Activated naive CD4-positive, alpha-beta T cell treated with anti-CD3 and anti-CD28 coated beads for 36 hours (primary cell): ENCODE data around the gene SOX6. TPM values are rescaled to one million over a fixed set of nuclear protein-coding genes. Genes with fewer than 3 reads are reported as not detected.

ENCODE experiments used
- CTCF ChIA-PET: fragments of 350-600 bp; sonication (Branson Sonifier 250); formaldehyde crosslinking; loops from one replicate; lab custom pipeline; 2021; ENCODE audit warnings: antibody characterized with exemption; lab: Charles Lee
- DNase-seq: peaks from one replicate; pipeline ENCODE4 v3.0.0-alpha.2; 2020
- H3K27ac Mint-ChIP-seq: one replicate; pipeline ENCODE4 v1.8.0; 2021; ENCODE audit warnings: mild to moderate bottlenecking, mixed read lengths
- H3K27me3 Mint-ChIP-seq: one replicate; pipeline ENCODE4 v1.8.0; 2021; ENCODE audit warnings: low read depth, mixed read lengths
- H3K36me3 Mint-ChIP-seq: one replicate; pipeline ENCODE4 v1.8.0; 2021; ENCODE audit warnings: low read depth, mixed read lengths
- H3K4me1 Mint-ChIP-seq: one replicate; pipeline ENCODE4 v1.8.0; 2021; ENCODE audit warnings: low read depth, mixed read lengths
- H3K4me3 Mint-ChIP-seq: one replicate; pipeline ENCODE4 v1.8.0; 2021; ENCODE audit warnings: mild to moderate bottlenecking, moderate library complexity, mixed read lengths
- H3K9me3 Mint-ChIP-seq: one replicate; pipeline ENCODE4 v1.8.0; 2021; ENCODE audit warnings: mixed read lengths
- intact Hi-C: fragments of 100-400 bp; cut with micrococcal nuclease; formaldehyde crosslinking; loops from one replicate; pipeline ENCODE4 v1.15.1; 2023
- total RNA-seq, 2 experiments: library from RNA; stranded (reverse); gene quantifications; one replicate each; pipeline ENCODE4 v1.2.3, GENCODE V29; 2021

The SOX6 gene
- total RNA-seq, 2 experiments from 2014 or later, result not detected

GRCh38 chr11:16361108-16361865, 4.9 kb upstream of the SOX6 start:
- H3K27me3 Mint-ChIP-seq, result no peaks in the 10 kb centered on the region
- CTCF ChIA-PET, result no interaction called here
- intact Hi-C loops, result no loop called here
- H3K27ac Mint-ChIP-seq, result no peak overlapping the region
- DNase-seq, result no peak
- no peaks in the 10 kb centered on the region for H3K4me1 Mint-ChIP-seq
- H3K4me3 Mint-ChIP-seq, result no peak overlapping the region
- H3K36me3 Mint-ChIP-seq, result no peaks in the 10 kb centered on the region
- H3K9me3 Mint-ChIP-seq, result no peaks in the 10 kb centered on the region

DNA sequence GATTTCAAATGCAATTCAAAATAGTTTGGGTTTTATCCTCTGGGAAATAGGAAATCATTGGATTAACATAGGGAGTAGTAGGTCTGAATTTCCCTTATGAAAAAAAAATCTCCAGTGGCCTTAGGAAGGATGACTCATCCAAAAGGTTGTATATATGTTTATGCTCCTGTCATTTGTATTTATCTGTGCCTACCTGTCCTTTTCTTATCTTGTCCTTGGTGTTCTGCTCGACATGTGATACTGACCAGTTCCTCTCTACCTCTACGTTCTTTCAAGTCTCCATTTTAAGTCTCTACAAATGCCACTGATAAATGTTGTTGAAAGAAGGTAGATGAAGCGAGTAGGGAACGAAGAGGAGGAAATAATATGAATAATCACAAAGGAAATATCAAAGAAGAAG, 3.0 kb upstream of the SOX6 start:
- H3K27me3 Mint-ChIP-seq, result no peaks in the 10 kb centered on the region
- no peak for DNase-seq
- no peak overlapping the region for H3K4me3 Mint-ChIP-seq
- no peak overlapping the region for H3K27ac Mint-ChIP-seq
- no peaks in the 10 kb centered on the region for H3K9me3 Mint-ChIP-seq
- no peaks in the 10 kb centered on the region for H3K4me1 Mint-ChIP-seq
- CTCF ChIA-PET, result no interaction called here
- no peaks in the 10 kb centered on the region for H3K36me3 Mint-ChIP-seq
- intact Hi-C loops, result no loop called here

GRCh38 chr11:16358726-16359125, 2.4 kb upstream of the SOX6 start:
- Mint-ChIP-seq H3K4me1 (no peaks in the 10 kb centered on the region), H3K9me3 (no peaks in the 10 kb centered on the region), H3K4me3 (no peak overlapping the region), H3K27ac (no peak overlapping the region), H3K27me3 (no peaks in the 10 kb centered on the region), H3K36me3 (no peaks in the 10 kb centered on the region)
- CTCF ChIA-PET, result no interaction called here
- no peak for DNase-seq
- intact Hi-C loops, result no loop called here

DNA sequence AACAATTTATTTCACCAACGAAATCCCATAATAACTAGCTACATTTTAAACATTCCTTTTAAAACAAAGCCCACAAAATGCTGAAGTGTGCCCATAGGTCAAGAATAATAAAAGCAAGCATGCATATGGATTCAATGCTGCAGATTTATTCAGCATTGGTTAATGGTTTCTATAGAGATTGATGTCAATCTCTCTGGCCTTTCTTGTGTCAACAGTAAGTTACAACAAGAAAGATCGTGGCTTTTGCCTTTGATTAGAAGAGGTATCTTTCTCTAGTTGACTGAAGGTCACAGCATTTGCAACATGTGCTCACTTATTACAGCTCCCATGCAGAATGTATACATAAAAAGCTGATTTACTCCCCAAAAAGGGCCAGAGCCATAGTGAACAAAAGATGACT, 1.4 kb upstream of the SOX6 start:
- Mint-ChIP-seq H3K4me1 (no peaks in the 10 kb centered on the region), H3K36me3 (no peaks in the 10 kb centered on the region), H3K27ac (no peak overlapping the region), H3K4me3 (no peak overlapping the region), H3K9me3 (no peaks in the 10 kb centered on the region), H3K27me3 (no peaks in the 10 kb centered on the region)
- intact Hi-C loops, result no loop called here
- no peak for DNase-seq
- CTCF ChIA-PET, result no interaction called here

- CTCF ChIA-PET, result no interaction called here
- Mint-ChIP-seq H3K27ac (no peak overlapping the region), H3K4me3 (no peak overlapping the region), H3K36me3 (no peaks in the 10 kb centered on the region), H3K4me1 (no peaks in the 10 kb centered on the region), H3K9me3 (no peaks in the 10 kb centered on the region), H3K27me3 (no peaks in the 10 kb centered on the region)
- DNase-seq, result no peak
- intact Hi-C loops, result no loop called here
Observed at GRCh38 chr11:16356761-16357393, 531 bp upstream of the SOX6 start.

DNA sequence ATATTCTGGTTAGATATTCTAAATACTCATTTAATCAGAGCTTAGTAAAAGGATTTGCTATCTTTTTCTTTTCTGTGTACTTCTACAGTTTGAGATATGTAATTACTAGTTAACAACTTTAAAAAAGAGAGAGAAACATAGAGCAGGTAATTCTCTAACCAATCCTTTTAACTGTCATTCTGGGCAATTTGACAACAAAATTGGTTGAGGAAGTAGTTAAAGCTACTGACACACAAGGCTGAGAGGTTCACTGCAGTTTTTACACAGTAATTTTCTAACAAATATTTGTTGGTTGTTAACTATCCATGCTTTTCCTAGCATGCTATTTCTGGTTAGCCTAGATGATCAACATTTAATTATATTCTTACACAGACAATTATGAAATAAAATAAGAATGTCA, 3.6 kb downstream of the SOX6 start:
- no peaks in the 10 kb centered on the region for H3K9me3 Mint-ChIP-seq
- H3K36me3 Mint-ChIP-seq, result no peaks in the 10 kb centered on the region
- H3K4me3 Mint-ChIP-seq, result no peak overlapping the region
- H3K27me3 Mint-ChIP-seq, result no peaks in the 10 kb centered on the region
- DNase-seq, result no peak
- CTCF ChIA-PET, result interaction anchor here (0.7 kb wide), 1 partner anchor 191 kb away, joined by 3 read pairs; no protein-coding TSS in a partner anchor
- H3K27ac Mint-ChIP-seq, result no peak overlapping the region
- no peaks in the 10 kb centered on the region for H3K4me1 Mint-ChIP-seq
- intact Hi-C loops, result no loop called here

GRCh38 chr11:16350125-16350524, 6.2 kb downstream of the SOX6 start:
- H3K27me3 Mint-ChIP-seq, result no peaks in the 10 kb centered on the region
- H3K4me3 Mint-ChIP-seq, result no peak overlapping the region
- intact Hi-C loops, result no loop called here
- no peaks in the 10 kb centered on the region for H3K36me3 Mint-ChIP-seq
- DNase-seq, result no peak
- CTCF ChIA-PET, result no interaction called here
- H3K9me3 Mint-ChIP-seq, result no peaks in the 10 kb centered on the region
- H3K4me1 Mint-ChIP-seq, result no peaks in the 10 kb centered on the region
- no peak overlapping the region for H3K27ac Mint-ChIP-seq

DNA sequence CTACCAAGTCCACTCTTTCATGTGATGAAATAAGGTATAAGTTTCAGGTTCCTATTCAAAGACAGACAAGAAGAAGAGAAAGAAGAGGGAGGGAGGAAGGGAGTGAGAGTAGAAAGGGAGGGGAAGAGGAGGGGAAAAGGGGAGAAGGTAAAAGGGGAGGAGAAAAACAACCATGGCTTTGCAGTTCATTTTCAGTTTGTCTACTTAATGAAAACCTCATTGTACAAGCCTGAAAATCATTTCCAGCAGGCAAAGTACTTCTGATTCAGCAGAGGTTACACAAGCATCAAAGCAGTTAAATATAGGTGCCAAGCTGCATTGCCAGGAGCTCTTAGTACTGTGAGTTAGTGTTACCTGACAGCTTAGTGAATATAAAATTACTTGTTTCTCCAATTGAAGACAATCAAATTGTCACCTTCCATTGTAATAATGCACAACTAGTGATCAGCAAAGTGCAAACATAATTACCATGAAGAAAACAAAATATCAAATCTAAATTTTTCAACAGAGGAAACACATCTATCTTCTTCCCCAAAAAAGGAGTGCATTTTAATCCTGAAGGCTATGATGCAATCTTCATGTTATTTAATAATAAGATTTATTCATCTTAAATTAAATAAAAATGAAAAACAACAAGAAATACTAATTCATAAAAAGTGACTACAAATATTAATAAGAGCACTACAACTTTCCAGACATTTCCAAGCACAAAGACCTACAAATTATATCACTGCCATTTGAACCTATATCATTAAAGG, 8.2 kb downstream of the SOX6 start:
- no peaks in the 10 kb centered on the region for H3K27me3 Mint-ChIP-seq
- H3K36me3 Mint-ChIP-seq, result no peaks in the 10 kb centered on the region
- DNase-seq, result no peak
- H3K4me1 Mint-ChIP-seq, result no peaks in the 10 kb centered on the region
- intact Hi-C loops, result no loop called here
- H3K4me3 Mint-ChIP-seq, result no peak overlapping the region
- CTCF ChIA-PET, result no interaction called here
- no peak overlapping the region for H3K27ac Mint-ChIP-seq
- no peaks in the 10 kb centered on the region for H3K9me3 Mint-ChIP-seq

- Mint-ChIP-seq H3K27ac (no peak overlapping the region), H3K4me3 (no peak overlapping the region), H3K4me1 (no peaks in the 10 kb centered on the region), H3K36me3 (no peaks in the 10 kb centered on the region), H3K9me3 (no peaks in the 10 kb centered on the region), H3K27me3 (no peaks in the 10 kb centered on the region)
- intact Hi-C loops, result no loop called here
- CTCF ChIA-PET, result no interaction called here
- no peak for DNase-seq
Observed at GRCh38 chr11:16346975-16347374, 9.4 kb downstream of the SOX6 start.

GRCh38 chr11:16341853-16342252, 14.5 kb downstream of the SOX6 start:
- H3K27ac Mint-ChIP-seq, result no peak overlapping the region
- H3K4me1 Mint-ChIP-seq, result no peaks in the 10 kb centered on the region
- peaks cover 4% of the 10 kb centered on the region for H3K9me3 Mint-ChIP-seq
- DNase-seq, result no peak
- no peak overlapping the region for H3K4me3 Mint-ChIP-seq
- no peaks in the 10 kb centered on the region for H3K27me3 Mint-ChIP-seq
- no peaks in the 10 kb centered on the region for H3K36me3 Mint-ChIP-seq
- CTCF ChIA-PET, result no interaction called here
- intact Hi-C loops, result no loop called here

- no peak overlapping the region for H3K4me3 Mint-ChIP-seq
Observed at GRCh38 chr11:16338393-16338792, 18.0 kb downstream of the SOX6 start.

GRCh38 chr11:16337421-16338213, 18.7 kb downstream of the SOX6 start:
- H3K9me3 Mint-ChIP-seq, result peaks cover 4% of the 10 kb centered on the region
- no peaks in the 10 kb centered on the region for H3K4me1 Mint-ChIP-seq
- intact Hi-C loops, result no loop called here
- no peaks in the 10 kb centered on the region for H3K27me3 Mint-ChIP-seq
- no peaks in the 10 kb centered on the region for H3K36me3 Mint-ChIP-seq
- CTCF ChIA-PET, result no interaction called here
- H3K4me3 Mint-ChIP-seq, result no peak overlapping the region
- no peak overlapping the region for H3K27ac Mint-ChIP-seq
- DNase-seq, result no peak

More at GRCh38 chr11:16338393-16338792, 18.0 kb downstream of the SOX6 start:
- Mint-ChIP-seq H3K27me3 (no peaks in the 10 kb centered on the region), H3K4me1 (no peaks in the 10 kb centered on the region), H3K27ac (no peak overlapping the region), H3K36me3 (no peaks in the 10 kb centered on the region), H3K9me3 (peaks cover 4% of the 10 kb centered on the region)
- CTCF ChIA-PET, result no interaction called here
- DNase-seq, result no peak
- intact Hi-C loops, result no loop called here
